HG03558 (cell line): ENCODE results near the gene FGF8.

ENCODE experiments used
- ATAC-seq: cut with Tn5 transposase; IDR thresholded peaks from one replicate; pipeline ENCODE4 v1.9.1; 2021; ENCODE audit warnings: moderate number of reproducible peaks; ENCODE audit not compliant: unreplicated experiment; ENCODE audit errors: extremely low read depth

FGF8 gene

DNA sequence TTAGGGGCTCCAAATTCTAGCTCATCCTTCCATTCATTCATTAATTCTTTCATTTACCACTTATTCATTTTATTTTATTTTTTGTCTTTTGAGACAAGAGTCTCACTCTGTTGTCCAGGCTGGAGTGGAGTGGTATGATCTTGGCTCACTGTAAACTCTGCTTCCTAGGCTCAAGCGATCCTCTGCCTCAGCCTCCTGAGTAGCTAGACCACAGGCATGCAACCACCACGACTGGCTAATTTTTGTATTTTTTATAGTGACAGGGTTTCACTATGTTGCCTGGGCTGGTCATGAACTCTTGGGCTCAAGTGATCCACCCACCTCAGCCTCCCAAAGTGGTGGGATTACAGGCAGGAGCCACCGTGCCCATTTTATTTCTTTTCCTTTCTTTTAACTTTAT, 31.6 kb downstream of the FGF8 start:
- no peak for ATAC-seq

- no peak for ATAC-seq
These were observed 34.0 kb downstream of the FGF8 start for GRCh38 chr10:101741938-101742337.

DNA sequence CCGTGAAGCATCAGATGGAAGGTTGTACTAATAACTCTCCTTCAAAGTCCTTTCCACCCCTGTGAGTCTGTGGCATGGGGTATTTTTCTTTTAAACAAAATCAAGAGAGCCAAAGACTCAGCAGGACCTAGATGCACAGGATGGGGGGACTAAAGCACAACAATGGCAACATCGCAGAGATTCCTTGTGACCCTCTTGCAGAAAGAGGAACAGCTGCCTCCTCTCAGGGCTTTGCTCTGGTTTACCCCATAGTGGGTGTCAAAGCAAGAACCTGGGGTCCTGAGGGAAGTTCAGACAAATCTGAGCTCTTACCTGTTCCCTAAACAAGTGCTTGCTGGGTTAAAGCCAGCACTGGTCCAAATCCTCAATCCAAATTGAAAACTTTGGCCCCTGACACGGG, 39.2 kb downstream of the FGF8 start:
- ATAC-seq = no peak

DNA sequence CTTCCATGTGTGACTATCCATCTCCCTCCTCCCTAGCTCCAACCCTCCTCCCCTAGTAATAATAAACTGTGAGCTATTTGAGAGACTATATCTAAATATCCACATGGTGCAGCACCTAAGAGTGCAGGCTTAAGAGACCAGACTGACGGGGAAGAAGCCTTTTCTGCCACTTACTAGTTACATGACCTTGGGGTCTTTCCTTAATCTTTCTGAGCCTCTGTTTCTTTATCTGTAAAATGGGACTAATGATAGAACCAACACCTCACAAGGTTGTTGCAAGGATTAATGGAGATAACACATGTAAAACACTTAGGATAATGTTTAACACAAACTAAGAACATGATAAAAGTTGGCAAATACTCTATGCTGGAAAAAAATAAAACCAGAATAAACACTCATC, 43.8 kb downstream of the FGF8 start:
- no peak for ATAC-seq

GRCh38 chr10:101726115-101726387, 49.9 kb downstream of the FGF8 start:
- no peak for ATAC-seq

DNA sequence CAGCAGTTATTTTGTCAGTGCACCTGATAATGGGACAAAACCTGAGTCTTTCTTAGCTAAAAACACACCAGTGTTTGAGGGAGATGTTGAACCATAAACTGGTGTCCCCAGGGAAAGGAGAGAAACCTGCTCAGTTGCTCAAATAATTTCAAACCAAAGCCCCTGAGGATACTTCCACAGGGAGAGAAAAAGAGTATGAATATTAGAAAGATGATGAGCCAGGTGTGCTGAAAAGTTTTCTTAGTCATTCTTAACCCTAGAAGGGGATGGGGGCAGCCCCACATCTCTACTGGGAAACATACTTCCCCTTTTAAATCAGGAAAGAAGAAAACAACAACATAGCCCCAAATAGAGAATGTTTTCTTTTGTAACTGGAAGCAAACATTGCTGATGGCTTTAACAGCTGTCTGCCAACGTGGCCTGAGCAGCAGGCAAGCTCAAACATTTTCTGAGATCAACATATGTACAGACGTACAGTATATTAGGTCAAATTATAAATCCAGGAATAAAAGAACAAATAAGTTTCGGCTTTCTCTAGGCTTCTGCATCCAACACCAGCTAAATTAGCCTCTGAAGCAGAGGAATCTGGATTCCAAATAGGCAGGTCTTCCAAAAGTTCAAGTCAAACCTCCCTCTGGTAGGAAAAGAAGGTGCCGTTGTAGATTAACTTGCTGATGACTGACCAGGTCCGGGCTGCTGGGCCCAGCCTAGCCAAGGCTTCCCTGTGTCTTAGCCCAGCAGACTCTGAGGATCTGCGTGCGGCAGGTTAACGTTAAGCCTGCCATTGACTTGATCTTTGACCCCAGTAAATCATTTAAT, 50.4 kb downstream of the FGF8 start:
- no peak for ATAC-seq

GRCh38 chr10:101724446-101724845, 51.5 kb downstream of the FGF8 start:
- ATAC-seq = no peak

DNA sequence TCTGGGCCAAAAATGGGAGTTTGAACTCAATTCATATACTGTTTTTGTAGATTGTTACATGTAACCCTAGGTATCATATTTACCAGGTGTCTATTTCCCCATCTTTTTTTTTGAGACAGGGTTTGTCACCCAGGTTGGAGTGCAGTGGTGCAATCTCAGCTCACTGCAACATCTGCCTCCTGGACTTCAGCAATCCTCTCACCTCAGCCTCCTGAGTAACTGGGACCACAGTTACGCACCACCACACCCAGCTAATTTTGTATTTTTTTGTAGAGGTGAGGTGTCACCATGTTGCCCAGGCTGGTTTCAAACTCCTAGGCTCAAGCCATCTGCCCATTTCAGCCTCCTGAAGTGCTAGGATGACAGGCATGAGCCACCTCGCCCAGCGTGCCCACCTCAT, 52.7 kb downstream of the FGF8 start:
- no peak for ATAC-seq

DNA sequence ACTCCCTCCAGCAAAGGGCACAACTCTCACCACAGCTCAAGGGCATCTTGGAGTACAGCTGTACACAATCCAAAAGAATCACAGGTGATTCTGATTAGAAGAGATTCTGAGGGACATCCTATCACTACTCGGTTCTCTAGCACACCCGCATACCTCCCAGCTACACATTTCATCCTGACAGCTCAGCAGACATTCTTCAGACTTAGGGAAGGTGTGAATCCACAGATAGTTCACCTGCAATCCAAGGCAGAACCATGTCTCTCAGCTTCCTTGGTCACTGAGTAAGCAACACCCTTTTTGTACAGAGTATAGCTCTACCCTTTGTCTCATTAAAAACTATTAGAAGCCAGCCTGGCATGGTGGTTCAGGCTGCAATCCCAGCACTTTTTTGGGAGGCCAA, 54.1 kb downstream of the FGF8 start:
- ATAC-seq = no peak

- no peak for ATAC-seq
These were observed 55.2 kb downstream of the FGF8 start for GRCh38 chr10:101720606-101721230.
